Fibroblast of lung (primary cell): ENCODE measurements around the gene TBXAS1. TPM values are rescaled to one million over a fixed set of nuclear protein-coding genes. Genes with fewer than 3 reads are reported as not detected.

Source experiments
- DNase-seq, 2 donors: peaks; one replicate each; pipeline versions ENCODE4 v3.0.0 to v3.0.0-alpha.2; 2010; ENCODE audit warnings: low read depth in 2 of 2
- H2AFZ ChIP-seq: 2 replicates; pipeline ENCODE4 v1.5.1; 2012; ENCODE audit warnings: low read length, control low read depth, inconsistent platforms
- H3K27ac ChIP-seq: 2 replicates; pipeline ENCODE4 v1.5.1; 2011; ENCODE audit warnings: low read length, control low read depth; ENCODE audit not compliant: insufficient read depth
- H3K27me3 ChIP-seq: 2 replicates; pipeline ENCODE4 v1.5.1; 2011; ENCODE audit warnings: mild to moderate bottlenecking, low read length; ENCODE audit not compliant: control insufficient read depth, insufficient read depth
- H3K36me3 ChIP-seq: 2 replicates; pipeline ENCODE4 v1.5.1; 2011; ENCODE audit warnings: low read length; ENCODE audit not compliant: control insufficient read depth, insufficient read depth
- H3K4me1 ChIP-seq: 2 replicates; pipeline ENCODE4 v1.5.1; 2011; ENCODE audit warnings: low read length; ENCODE audit not compliant: control insufficient read depth, insufficient read depth; ENCODE audit errors: extremely low read depth
- H3K4me2 ChIP-seq: 2 replicates; pipeline ENCODE4 v1.5.1; 2011; ENCODE audit warnings: low read length, control low read depth; ENCODE audit not compliant: insufficient read depth; ENCODE audit errors: extremely low read depth
- H3K4me3 ChIP-seq, 4 experiments: fragments of 200-600 bp in 1 of 4; sonication (generic) in 1 of 4; replicated peaks in 1 of 4; 2 replicates each; pipeline ENCODE4 v1.5.1; 2011 to 2016; ENCODE audit warnings: low read length in 4 of 4, low read depth in 3 of 4, mild to moderate bottlenecking in 3 of 4, control low read depth in 2 of 4, inconsistent platforms in 1 of 4, mixed read lengths in 1 of 4; ENCODE audit not compliant: insufficient read depth in 1 of 4; ENCODE audit errors: control extremely low read depth in 1 of 4
- H3K79me2 ChIP-seq: 2 replicates; pipeline ENCODE4 v1.5.1; 2012; ENCODE audit warnings: mild to moderate bottlenecking, low read length, inconsistent platforms; ENCODE audit not compliant: control insufficient read depth, insufficient read depth
- H3K9ac ChIP-seq: 2 replicates; pipeline ENCODE4 v1.5.1; 2011; ENCODE audit warnings: mild to moderate bottlenecking, low read length, control low read depth; ENCODE audit not compliant: insufficient read depth
- H3K9me3 ChIP-seq: 2 replicates; pipeline ENCODE4 v1.5.1; 2012; ENCODE audit warnings: low read depth, low read length; ENCODE audit not compliant: control insufficient read depth, insufficient read depth
- H4K20me1 ChIP-seq: 2 replicates; pipeline ENCODE4 v1.5.1; 2011; ENCODE audit warnings: low read length; ENCODE audit not compliant: control insufficient read depth, insufficient read depth; ENCODE audit errors: extremely low read depth
- EZH2 ChIP-seq: IDR thresholded peaks from 2 replicates; pipeline ENCODE4 v1.5.1; 2012; ENCODE audit warnings: low read length, control low read depth, mild to moderate bottlenecking; ENCODE audit errors: missing control alignments
- polyA plus RNA-seq, 2 donors: library from polyadenylated mRNA; depleted of rRNA in 1 of 2; stranded (reverse) in 1 of 2; unstranded in 1 of 2; fragments of >200 nt; gene quantifications; 2 replicates each; pipeline ENCODE4 v1.2.1, GENCODE V29; 2011 to 2012; ENCODE audit warnings: missing spikeins in 1 of 2
- total RNA-seq: library from RNA; depleted of rRNA; stranded (reverse); fragments of >200 nt; gene quantifications from 2 replicates; pipeline ENCODE4 v1.2.1, GENCODE V29; 2014
- TF ChIP-seq, protein P1 (sequence below), 2 donors: IDR thresholded peaks in 1 of 2; conservative IDR thresholded peaks in 1 of 2; 1 replicate in 1 of 2; 2 replicates in 1 of 2; pipeline ENCODE4 v1.5.1; 2011 to 2012; ENCODE audit warnings: low read length in 2 of 2, control low read depth in 1 of 2, inconsistent platforms in 1 of 2, low read depth in 1 of 2, mild to moderate bottlenecking in 1 of 2

The TBXAS1 gene
- total and polyA plus RNA-seq, 2 donors (not counting 1 experiment from before 2014, with no cell fraction given) = 1.5 to 2.1 TPM

DNA sequence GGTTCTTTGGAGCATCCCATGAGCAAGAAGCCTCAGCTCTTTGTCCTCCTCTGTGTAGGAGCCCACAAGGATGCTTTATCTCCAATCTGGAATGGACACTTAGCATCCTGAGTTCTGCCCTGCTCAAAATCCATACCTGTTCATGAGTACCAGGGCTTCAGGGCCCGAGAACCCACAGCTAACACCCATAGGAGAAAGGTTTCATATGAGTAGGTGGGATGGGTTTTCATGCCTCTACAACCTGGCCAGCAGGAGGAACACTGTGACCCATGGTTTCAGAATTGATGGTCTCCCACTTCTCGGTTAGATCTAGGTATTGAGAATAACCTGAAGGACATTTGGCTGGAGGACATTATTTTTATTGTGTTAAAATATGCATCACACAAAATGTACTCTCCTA, 57.8 kb downstream of the TBXAS1 start:
- Histone ChIP-seq H3K4me2 (no peak overlapping the region), H3K4me3 (no peak overlapping the region), H2AFZ (no peak overlapping the region), H3K36me3 (no peaks in the 10 kb centered on the region), H3K79me2 (no peaks in the 10 kb centered on the region), H3K9me3 (no peaks in the 10 kb centered on the region), H4K20me1 (no peaks in the 10 kb centered on the region), H3K4me1 (no peaks in the 10 kb centered on the region), H3K27ac (no peak overlapping the region), H3K9ac (no peak overlapping the region), H3K27me3 (no peaks in the 10 kb centered on the region)
- DNase-seq = no peak
- TF ChIP-seq, protein P1, sequence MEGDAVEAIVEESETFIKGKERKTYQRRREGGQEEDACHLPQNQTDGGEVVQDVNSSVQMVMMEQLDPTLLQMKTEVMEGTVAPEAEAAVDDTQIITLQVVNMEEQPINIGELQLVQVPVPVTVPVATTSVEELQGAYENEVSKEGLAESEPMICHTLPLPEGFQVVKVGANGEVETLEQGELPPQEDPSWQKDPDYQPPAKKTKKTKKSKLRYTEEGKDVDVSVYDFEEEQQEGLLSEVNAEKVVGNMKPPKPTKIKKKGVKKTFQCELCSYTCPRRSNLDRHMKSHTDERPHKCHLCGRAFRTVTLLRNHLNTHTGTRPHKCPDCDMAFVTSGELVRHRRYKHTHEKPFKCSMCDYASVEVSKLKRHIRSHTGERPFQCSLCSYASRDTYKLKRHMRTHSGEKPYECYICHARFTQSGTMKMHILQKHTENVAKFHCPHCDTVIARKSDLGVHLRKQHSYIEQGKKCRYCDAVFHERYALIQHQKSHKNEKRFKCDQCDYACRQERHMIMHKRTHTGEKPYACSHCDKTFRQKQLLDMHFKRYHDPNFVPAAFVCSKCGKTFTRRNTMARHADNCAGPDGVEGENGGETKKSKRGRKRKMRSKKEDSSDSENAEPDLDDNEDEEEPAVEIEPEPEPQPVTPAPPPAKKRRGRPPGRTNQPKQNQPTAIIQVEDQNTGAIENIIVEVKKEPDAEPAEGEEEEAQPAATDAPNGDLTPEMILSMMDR (conservative IDR thresholded peaks at IDR 0.05 in 1 of 2, IDR thresholded peaks at IDR 0.05 in 1 of 2; ENCODE audit: low read depth in 1 of 2, low read length in 2 of 2) = no peak
- no peak for TF ChIP-seq EZH2

DNA sequence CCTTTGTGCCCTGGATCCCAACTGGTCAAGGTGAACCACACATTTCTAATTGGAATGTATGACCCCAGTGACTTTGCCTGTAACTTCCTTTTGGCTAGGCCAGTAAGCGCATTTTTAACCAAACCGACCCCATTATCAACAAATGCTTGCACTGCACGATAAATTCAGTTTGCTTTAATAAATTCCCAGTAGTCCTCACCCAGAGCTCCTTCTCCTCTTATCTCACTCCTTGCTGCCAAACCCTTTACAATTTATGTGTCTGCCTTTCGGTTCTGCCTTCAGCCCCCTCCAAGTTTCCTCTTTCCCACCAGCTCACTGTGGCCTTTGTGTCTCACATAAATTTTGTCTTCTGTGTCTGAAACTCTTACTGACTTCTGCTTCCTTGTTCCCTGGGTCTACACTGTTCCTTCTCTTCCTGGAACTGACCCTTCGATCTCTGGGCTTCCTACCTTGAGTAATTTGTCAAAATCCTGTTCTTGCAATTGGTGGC, 59.0 kb downstream of the TBXAS1 start:
- Histone ChIP-seq H3K4me1 (no peaks in the 10 kb centered on the region), H2AFZ (no peak overlapping the region), H4K20me1 (no peaks in the 10 kb centered on the region), H3K9me3 (no peaks in the 10 kb centered on the region), H3K79me2 (no peaks in the 10 kb centered on the region), H3K9ac (no peak overlapping the region), H3K27ac (no peak overlapping the region), H3K36me3 (no peaks in the 10 kb centered on the region), H3K4me3 (no peak overlapping the region), H3K27me3 (no peaks in the 10 kb centered on the region), H3K4me2 (no peak overlapping the region)
- no peak for TF ChIP-seq EZH2
- TF ChIP-seq, protein P1 (conservative IDR thresholded peaks at IDR 0.05 in 1 of 2, IDR thresholded peaks at IDR 0.05 in 1 of 2; ENCODE audit: low read depth in 1 of 2, low read length in 2 of 2) = no peak
- DNase-seq = no peak

DNA sequence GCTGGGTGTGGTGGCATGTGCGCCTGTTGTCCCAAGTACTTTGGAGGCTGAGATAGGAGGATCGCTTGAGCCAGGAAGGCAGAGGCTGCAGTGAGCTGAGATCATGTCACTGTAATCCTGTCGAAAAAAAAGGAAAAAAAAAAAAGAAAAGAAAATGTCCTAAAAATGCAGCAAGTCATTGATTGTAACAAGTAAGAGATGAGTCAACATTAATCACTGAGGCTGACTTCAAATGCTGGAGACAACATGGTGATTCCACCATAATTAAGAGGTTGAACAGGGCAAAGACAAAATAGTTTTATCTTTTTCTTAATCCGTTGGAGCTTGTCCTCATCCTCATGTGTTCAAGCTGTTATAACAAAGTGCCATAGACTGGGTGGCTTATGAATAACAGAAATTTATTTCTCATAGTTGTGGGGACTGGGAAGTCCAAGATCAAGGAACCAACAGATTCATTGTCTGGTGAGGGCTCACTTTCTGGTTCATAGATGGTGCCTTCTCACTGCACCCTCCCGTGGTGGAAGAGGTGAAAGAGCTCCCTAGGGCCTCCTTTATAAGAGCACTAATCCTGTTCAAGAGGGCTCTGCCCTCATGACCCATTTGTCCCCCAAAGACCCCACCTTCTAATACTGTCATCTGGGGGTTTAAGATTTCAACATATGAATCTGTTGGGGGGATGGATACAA, 60.3 kb downstream of the TBXAS1 start:
- Histone ChIP-seq H3K27ac (no peak overlapping the region), H3K9ac (no peak overlapping the region), H3K4me3 (no peak overlapping the region), H3K4me1 (no peaks in the 10 kb centered on the region), H4K20me1 (no peaks in the 10 kb centered on the region), H2AFZ (no peak overlapping the region), H3K36me3 (no peaks in the 10 kb centered on the region), H3K79me2 (no peaks in the 10 kb centered on the region), H3K27me3 (peaks cover 2% of the 10 kb centered on the region), H3K9me3 (no peaks in the 10 kb centered on the region), H3K4me2 (no peak overlapping the region)
- peak in 1 of 2 donors; percentile 52 for DNase-seq
- TF ChIP-seq EZH2 = no peak
- TF ChIP-seq, protein P1 (conservative IDR thresholded peaks at IDR 0.05 in 1 of 2, IDR thresholded peaks at IDR 0.05 in 1 of 2; ENCODE audit: low read depth in 1 of 2, low read length in 2 of 2) = no peak
